ENCODE results near the gene CDR2.

DNA sequence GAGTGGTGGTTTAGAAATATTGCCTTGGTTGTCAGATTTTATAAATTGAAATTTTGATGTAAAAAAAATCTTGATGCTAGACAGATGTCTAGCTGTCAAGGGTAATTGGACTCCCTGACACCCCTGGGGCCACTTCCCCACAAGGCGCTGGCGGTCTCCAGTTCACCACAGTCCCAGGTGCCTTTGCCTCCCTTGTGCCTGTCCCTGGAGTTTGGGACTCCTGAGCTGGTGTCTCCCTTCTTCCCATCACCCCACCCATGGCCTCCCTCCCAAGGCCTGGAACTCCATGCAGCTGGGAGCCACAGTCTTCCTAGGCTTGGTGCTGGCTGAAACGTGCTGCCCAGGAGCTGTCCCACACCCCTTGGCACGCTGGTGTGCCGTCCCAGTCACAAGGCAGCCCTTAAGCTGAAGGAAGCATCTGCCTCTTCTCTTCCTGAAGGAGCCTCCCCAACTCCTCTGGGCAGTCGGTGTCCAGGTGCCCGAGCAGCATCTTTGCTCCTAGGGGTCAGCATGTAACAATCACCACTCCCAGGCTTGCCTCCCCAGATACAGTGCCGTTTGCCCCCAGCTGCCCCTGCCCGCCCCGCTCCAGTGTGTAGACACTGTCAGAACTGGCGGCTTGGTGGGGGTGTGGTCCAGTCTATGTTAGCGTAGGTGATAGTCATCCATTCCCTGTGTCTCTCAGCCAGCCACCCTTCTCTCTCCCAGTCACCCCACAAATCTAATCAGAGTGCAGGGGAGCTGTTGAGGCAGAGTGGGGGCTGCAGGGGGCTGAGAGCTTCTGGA lies 51.1 kb downstream of the CDR2 start:
- TF ChIP-seq, protein P1, sequence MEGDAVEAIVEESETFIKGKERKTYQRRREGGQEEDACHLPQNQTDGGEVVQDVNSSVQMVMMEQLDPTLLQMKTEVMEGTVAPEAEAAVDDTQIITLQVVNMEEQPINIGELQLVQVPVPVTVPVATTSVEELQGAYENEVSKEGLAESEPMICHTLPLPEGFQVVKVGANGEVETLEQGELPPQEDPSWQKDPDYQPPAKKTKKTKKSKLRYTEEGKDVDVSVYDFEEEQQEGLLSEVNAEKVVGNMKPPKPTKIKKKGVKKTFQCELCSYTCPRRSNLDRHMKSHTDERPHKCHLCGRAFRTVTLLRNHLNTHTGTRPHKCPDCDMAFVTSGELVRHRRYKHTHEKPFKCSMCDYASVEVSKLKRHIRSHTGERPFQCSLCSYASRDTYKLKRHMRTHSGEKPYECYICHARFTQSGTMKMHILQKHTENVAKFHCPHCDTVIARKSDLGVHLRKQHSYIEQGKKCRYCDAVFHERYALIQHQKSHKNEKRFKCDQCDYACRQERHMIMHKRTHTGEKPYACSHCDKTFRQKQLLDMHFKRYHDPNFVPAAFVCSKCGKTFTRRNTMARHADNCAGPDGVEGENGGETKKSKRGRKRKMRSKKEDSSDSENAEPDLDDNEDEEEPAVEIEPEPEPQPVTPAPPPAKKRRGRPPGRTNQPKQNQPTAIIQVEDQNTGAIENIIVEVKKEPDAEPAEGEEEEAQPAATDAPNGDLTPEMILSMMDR (conservative IDR thresholded peaks at IDR 0.05) = no peak
- TF ChIP-seq EZH2 (IDR thresholded peaks at IDR 0.05; ENCODE audit: low read depth) = no peak
